HCT116 (cell line): ENCODE measurements around the gene EXOC6B. TPM values are rescaled to one million over a fixed set of nuclear protein-coding genes. Genes with fewer than 3 reads are reported as not detected.

Experiments used
- ATAC-seq: fragments of 200-7000 bp; cut with Tn5 transposase; 2 replicates; pipeline ENCODE4 v1.9.1; 2020; ENCODE audit warnings: mild to moderate bottlenecking, moderate library complexity
- BruUV-seq: library from RNA; stranded (reverse); fragments of 400-500 nt; replicated peaks from 2 replicates; lab custom pipeline; 2021; lab: Mats Ljungman, UMichigan
- CTCF ChIA-PET: fragments of 300-600 bp; sonication (Branson Sonifier 250); formaldehyde crosslinking; loops from one replicate; lab custom pipeline; 2021; ENCODE audit warnings: antibody characterized with exemption; lab: Charles Lee
- POLR2A ChIA-PET: fragments of 300-600, 350-600 bp; sonication (Branson Sonifier 250); formaldehyde crosslinking; loops from one replicate; lab custom pipeline; 2021; ENCODE audit warnings: antibody characterized with exemption; lab: Charles Lee
- RAD21 ChIA-PET, 2 experiments: fragments of 300-600 bp; sonication (Branson Sonifier 250); formaldehyde crosslinking; loops; one replicate each; lab custom pipeline; 2023; ENCODE audit warnings: low total read pairs in 2 of 2; ENCODE audit not compliant: uncharacterized antibody in 2 of 2, unreplicated experiment in 2 of 2, low non-redundant PET in 1 of 2; lab: Charles Lee
- DNase-seq: peaks from one replicate; pipeline ENCODE4 v3.0.0-alpha.2; 2010; ENCODE audit warnings: low read depth, low spot score
- H2AFZ ChIP-seq: fragments of 200-600 bp; shearing (Covaris generic), sonication (generic); 2 replicates; pipeline ENCODE4 v1.6.1; 2017; ENCODE audit warnings: low read depth, mixed run types, mixed read lengths, antibody characterized with exemption, low read length; ENCODE audit not compliant: poor library complexity, severe bottlenecking
- H3K27ac ChIP-seq: 2 replicates; pipeline ENCODE4 v1.5.1; 2012; ENCODE audit warnings: low read depth, low read length
- H3K27me3 ChIP-seq: fragments of 200-600 bp; sonication (generic); 2 replicates; pipeline ENCODE4 v1.6.1; 2016; ENCODE audit warnings: mixed run types, low read length, mixed read lengths; ENCODE audit not compliant: insufficient read depth
- H3K36me3 ChIP-seq, 2 experiments: fragments of 200-500 bp in 1 of 2; fragments of 200-600 bp in 1 of 2; sonication (Bioruptor generic) in 1 of 2; sonication (generic) in 1 of 2; 2 replicates each; pipeline versions ENCODE4 v1.5.1 to v1.6.1; 2014 to 2016; ENCODE audit warnings: low read length in 2 of 2, inconsistent platforms in 1 of 2, mixed read lengths in 1 of 2, mixed run types in 1 of 2; ENCODE audit not compliant: insufficient read depth in 2 of 2, control insufficient read depth in 1 of 2
- H3K4me1 ChIP-seq, 2 experiments: fragments of 200-600 bp in 1 of 2; sonication (generic) in 1 of 2; 2 replicates each; pipeline versions ENCODE4 v1.5.1 to v1.6.1; 2012 to 2017; ENCODE audit warnings: low read length in 2 of 2, inconsistent platforms in 1 of 2, mild to moderate bottlenecking in 1 of 2, mixed read lengths in 1 of 2, mixed run types in 1 of 2, moderate library complexity in 1 of 2; ENCODE audit not compliant: insufficient read depth in 2 of 2, control insufficient read depth in 1 of 2
- H3K4me2 ChIP-seq: fragments of 200-600 bp; sonication (generic); 2 replicates; pipeline ENCODE4 v1.6.1; 2017; ENCODE audit warnings: mixed run types, low read length, mixed read lengths
- H3K4me3 ChIP-seq, 2 experiments: fragments of 200-600 bp in 1 of 2; sonication (generic) in 1 of 2; replicated peaks in 1 of 2; 2 replicates each; pipeline ENCODE4 v1.5.1; 2011 to 2016; ENCODE audit warnings: low read length in 2 of 2, control low read depth in 1 of 2, low read depth in 1 of 2, mild to moderate bottlenecking in 1 of 2, mixed read lengths in 1 of 2, mixed run types in 1 of 2
- H3K79me2 ChIP-seq: fragments of 200-600 bp; sonication (generic); 2 replicates; pipeline ENCODE4 v1.6.1; 2017; ENCODE audit warnings: mild to moderate bottlenecking, mixed run types, low read length, moderate library complexity, mixed read lengths; ENCODE audit not compliant: insufficient read depth
- H3K9ac ChIP-seq: fragments of 200-600 bp; sonication (generic); 2 replicates; pipeline ENCODE4 v1.6.1; 2016; ENCODE audit warnings: low read length, mixed read lengths
- H3K9me2 ChIP-seq: fragments of 200-600 bp; sonication (generic), shearing (Covaris generic); 2 replicates; pipeline ENCODE4 v1.6.1; 2017; ENCODE audit warnings: mixed run types, mild to moderate bottlenecking, moderate library complexity; ENCODE audit not compliant: insufficient read depth
- H3K9me3 ChIP-seq, 2 experiments: fragments of 200-500 bp in 1 of 2; fragments of 200-600 bp in 1 of 2; sonication (Bioruptor generic) in 1 of 2; sonication (generic) in 1 of 2; 2 replicates each; pipeline ENCODE4 v1.6.1; 2014 to 2017; ENCODE audit warnings: low read length in 2 of 2, mixed read lengths in 2 of 2, inconsistent platforms in 1 of 2, low read depth in 1 of 2, mild to moderate bottlenecking in 1 of 2, mixed run types in 1 of 2, moderate library complexity in 1 of 2; ENCODE audit not compliant: control insufficient read depth in 1 of 2, insufficient read depth in 1 of 2
- H4K20me1 ChIP-seq: fragments of 200-600 bp; sonication (generic), shearing (Covaris generic); 2 replicates; pipeline ENCODE4 v1.6.1; 2017; ENCODE audit warnings: mixed run types, mild to moderate bottlenecking, moderate library complexity; ENCODE audit not compliant: insufficient read depth
- CTCF ChIP-seq, 3 experiments: fragments of 200-600 bp in 1 of 3; sonication (generic) in 1 of 3; IDR thresholded peaks in 2 of 3; conservative IDR thresholded peaks in 1 of 3; 2 replicates each; pipeline ENCODE4 v1.5.1; 2012 to 2017; ENCODE audit warnings: low read depth in 2 of 3, low read length in 2 of 3, antibody characterized with exemption in 1 of 3, borderline replicate concordance in 1 of 3, control low read depth in 1 of 3, mild to moderate bottlenecking in 1 of 3, mixed read lengths in 1 of 3, mixed run types in 1 of 3, moderate library complexity in 1 of 3; ENCODE audit not compliant: insufficient read depth in 1 of 3
- ELF1 ChIP-seq: IDR thresholded peaks from 2 replicates; pipeline ENCODE4 v1.6.1; 2012; ENCODE audit warnings: low read depth, borderline replicate concordance
- FOSL1 ChIP-seq: IDR thresholded peaks from 2 replicates; pipeline ENCODE4 v1.6.1; 2012; ENCODE audit warnings: low read depth
- JUND ChIP-seq: IDR thresholded peaks from 2 replicates; pipeline ENCODE4 v1.6.1; 2012
- POLR2A ChIP-seq: IDR thresholded peaks from 2 replicates; pipeline ENCODE4 v1.7.0; 2011; ENCODE audit warnings: borderline replicate concordance; ENCODE audit not compliant: insufficient read depth, insufficient read length; ENCODE audit errors: extremely low read depth
- POLR2AphosphoS5 ChIP-seq: IDR thresholded peaks from 2 replicates; pipeline ENCODE4 v1.6.1; 2011; ENCODE audit warnings: mild to moderate bottlenecking, low read depth, low read length, moderate library complexity
- RAD21 ChIP-seq: IDR thresholded peaks from 2 replicates; pipeline ENCODE4 v1.6.1; 2012; ENCODE audit warnings: low read depth, mild to moderate bottlenecking
- SP1 ChIP-seq: IDR thresholded peaks from 2 replicates; pipeline ENCODE4 v1.6.1; 2012; ENCODE audit warnings: low read depth
- TCF7L2 ChIP-seq: IDR thresholded peaks from 2 replicates; pipeline ENCODE4 v1.7.0; 2011; ENCODE audit warnings: borderline replicate concordance, inconsistent platforms; ENCODE audit not compliant: insufficient read depth, insufficient read length; ENCODE audit errors: extremely low read depth
- ZBTB33 ChIP-seq: IDR thresholded peaks from 2 replicates; pipeline ENCODE4 v1.6.1; 2011; ENCODE audit warnings: mild to moderate bottlenecking, low read length, moderate library complexity; ENCODE audit not compliant: insufficient replicate concordance; ENCODE audit errors: extremely low read depth
- ZNF274 ChIP-seq: fragments of 200-500 bp; sonication (Bioruptor generic); IDR thresholded peaks from 2 replicates; pipeline ENCODE4 v1.6.1; 2014; ENCODE audit warnings: mild to moderate bottlenecking, low read depth, low read length, inconsistent platforms
- intact Hi-C: fragments of 100-400 bp; cut with micrococcal nuclease; formaldehyde crosslinking; loops from 2 replicates; pipeline ENCODE4 v1.10.0; 2022
- total RNA-seq: library from RNA; stranded (reverse); gene quantifications from one replicate; pipeline ENCODE4 v1.2.1, GENCODE V29; 2021; ENCODE audit not compliant: unreplicated experiment
- TF ChIP-seq, protein P1 (sequence below): IDR thresholded peaks from 2 replicates; pipeline ENCODE4 v1.6.1; 2012
- TF ChIP-seq, protein P2 (sequence below): IDR thresholded peaks from 2 replicates; pipeline ENCODE4 v1.6.1; 2012; ENCODE audit warnings: low read depth
- TF ChIP-seq, protein P3 (sequence below): IDR thresholded peaks from 2 replicates; pipeline ENCODE4 v1.6.1; 2012

Gene EXOC6B
- total RNA-seq, 1 experiment from 2014 or later: 25.4 TPM

- ATAC-seq (no peak), DNase-seq (no peak)
- no peaks in the 10 kb centered on the region for H3K27me3 ChIP-seq
- no peak for TF ChIP-seq POLR2AphosphoS5
- no peak for TF ChIP-seq ELF1
- TF ChIP-seq SP1: no peak
- TF ChIP-seq JUND: no peak
- TF ChIP-seq RAD21: no peak
- TF ChIP-seq FOSL1: no peak
- no peak for TF ChIP-seq POLR2A
- TF ChIP-seq, protein P1, sequence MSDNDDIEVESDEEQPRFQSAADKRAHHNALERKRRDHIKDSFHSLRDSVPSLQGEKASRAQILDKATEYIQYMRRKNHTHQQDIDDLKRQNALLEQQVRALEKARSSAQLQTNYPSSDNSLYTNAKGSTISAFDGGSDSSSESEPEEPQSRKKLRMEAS: no peak
- TF ChIP-seq TCF7L2: no peak
- TF ChIP-seq ZNF274: no peak
- TF ChIP-seq, protein P2, sequence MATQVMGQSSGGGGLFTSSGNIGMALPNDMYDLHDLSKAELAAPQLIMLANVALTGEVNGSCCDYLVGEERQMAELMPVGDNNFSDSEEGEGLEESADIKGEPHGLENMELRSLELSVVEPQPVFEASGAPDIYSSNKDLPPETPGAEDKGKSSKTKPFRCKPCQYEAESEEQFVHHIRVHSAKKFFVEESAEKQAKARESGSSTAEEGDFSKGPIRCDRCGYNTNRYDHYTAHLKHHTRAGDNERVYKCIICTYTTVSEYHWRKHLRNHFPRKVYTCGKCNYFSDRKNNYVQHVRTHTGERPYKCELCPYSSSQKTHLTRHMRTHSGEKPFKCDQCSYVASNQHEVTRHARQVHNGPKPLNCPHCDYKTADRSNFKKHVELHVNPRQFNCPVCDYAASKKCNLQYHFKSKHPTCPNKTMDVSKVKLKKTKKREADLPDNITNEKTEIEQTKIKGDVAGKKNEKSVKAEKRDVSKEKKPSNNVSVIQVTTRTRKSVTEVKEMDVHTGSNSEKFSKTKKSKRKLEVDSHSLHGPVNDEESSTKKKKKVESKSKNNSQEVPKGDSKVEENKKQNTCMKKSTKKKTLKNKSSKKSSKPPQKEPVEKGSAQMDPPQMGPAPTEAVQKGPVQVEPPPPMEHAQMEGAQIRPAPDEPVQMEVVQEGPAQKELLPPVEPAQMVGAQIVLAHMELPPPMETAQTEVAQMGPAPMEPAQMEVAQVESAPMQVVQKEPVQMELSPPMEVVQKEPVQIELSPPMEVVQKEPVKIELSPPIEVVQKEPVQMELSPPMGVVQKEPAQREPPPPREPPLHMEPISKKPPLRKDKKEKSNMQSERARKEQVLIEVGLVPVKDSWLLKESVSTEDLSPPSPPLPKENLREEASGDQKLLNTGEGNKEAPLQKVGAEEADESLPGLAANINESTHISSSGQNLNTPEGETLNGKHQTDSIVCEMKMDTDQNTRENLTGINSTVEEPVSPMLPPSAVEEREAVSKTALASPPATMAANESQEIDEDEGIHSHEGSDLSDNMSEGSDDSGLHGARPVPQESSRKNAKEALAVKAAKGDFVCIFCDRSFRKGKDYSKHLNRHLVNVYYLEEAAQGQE: no peak
- TF ChIP-seq, protein P3, sequence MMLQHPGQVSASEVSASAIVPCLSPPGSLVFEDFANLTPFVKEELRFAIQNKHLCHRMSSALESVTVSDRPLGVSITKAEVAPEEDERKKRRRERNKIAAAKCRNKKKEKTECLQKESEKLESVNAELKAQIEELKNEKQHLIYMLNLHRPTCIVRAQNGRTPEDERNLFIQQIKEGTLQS: no peak
- TF ChIP-seq CTCF (IDR thresholded peaks at IDR 0.05 in 2 of 3, conservative IDR thresholded peaks at IDR 0.05 in 1 of 3; ENCODE audit: borderline replicate concordance in 1 of 3, insufficient read depth in 1 of 3, low read depth in 2 of 3, low read length in 2 of 3): no peak
- TF ChIP-seq ZBTB33: no peak
- H3K9me2 ChIP-seq: no peaks in the 10 kb centered on the region
- H3K36me3 ChIP-seq: no peaks in the 10 kb centered on the region
- no peak overlapping the region for H3K27ac ChIP-seq
- no peak overlapping the region for H3K4me3 ChIP-seq
- H3K4me2 ChIP-seq: no peak overlapping the region
- POLR2A ChIA-PET: no interaction called here
- RAD21 ChIA-PET: interaction anchor here in 1 of 2 experiments (0.6 kb wide), 1 partner anchor 363 kb away, joined by 8 read pairs; no protein-coding TSS in a partner anchor
- no peaks in the 10 kb centered on the region for H3K9me3 ChIP-seq
- H4K20me1 ChIP-seq: no peaks in the 10 kb centered on the region
- no peak overlapping the region for H2AFZ ChIP-seq
- CTCF ChIA-PET: no interaction called here
- intact Hi-C loops: no loop called here
- H3K9ac ChIP-seq: no peak overlapping the region
- no TSS peak for BruUV-seq
- H3K79me2 ChIP-seq: no peaks in the 10 kb centered on the region
- no peaks in the 10 kb centered on the region for H3K4me1 ChIP-seq
Observed at GRCh38 chr2:72175636-72176035, 650.2 kb downstream of the EXOC6B start.
